NT2/D1 (cell line): ENCODE measurements around the gene NFIL3.
"Not testable (repeated sequence)": the region's sequence is repeated elsewhere in the genome, so short reads cannot be mapped to it uniquely, and the experiment has no call there.

Experiments used
- DNase-seq: peaks from one replicate; pipeline ENCODE4 v3.0.0-alpha.2; 2011; ENCODE audit warnings: low read depth, low spot score
- H3K27me3 ChIP-seq: 2 replicates; pipeline ENCODE4 v1.6.0; 2011; ENCODE audit warnings: mild to moderate bottlenecking; ENCODE audit not compliant: insufficient read length, insufficient read depth
- H3K36me3 ChIP-seq: 2 replicates; pipeline ENCODE4 v1.6.1; 2011; ENCODE audit warnings: mild to moderate bottlenecking, low read length, mixed read lengths; ENCODE audit not compliant: insufficient read depth, insufficient read length
- H3K4me1 ChIP-seq: 2 replicates; pipeline ENCODE4 v1.5.1; 2011; ENCODE audit not compliant: insufficient read depth, insufficient read length
- H3K4me3 ChIP-seq: 2 replicates; pipeline ENCODE4 v1.5.1; 2011; ENCODE audit warnings: low read depth; ENCODE audit not compliant: insufficient read length
- H3K9ac ChIP-seq: 2 replicates; pipeline ENCODE4 v1.6.0; 2011; ENCODE audit warnings: low read depth; ENCODE audit not compliant: insufficient read length
- H3K9me3 ChIP-seq: 2 replicates; pipeline ENCODE4 v1.5.1; 2011; ENCODE audit warnings: mild to moderate bottlenecking, low read length; ENCODE audit not compliant: insufficient read depth
- SUZ12 ChIP-seq: IDR thresholded peaks from 2 replicates; pipeline ENCODE4 v1.6.1; 2011; ENCODE audit not compliant: insufficient read length, insufficient read depth; ENCODE audit errors: extremely low read depth
- YY1 ChIP-seq: IDR thresholded peaks from 2 replicates; pipeline ENCODE4 v1.6.1; 2011; ENCODE audit not compliant: insufficient read length, insufficient read depth
- ZNF274 ChIP-seq: IDR thresholded peaks from 2 replicates; pipeline ENCODE4 v1.6.1; 2011; ENCODE audit warnings: mild to moderate bottlenecking, low read depth, low read length

NFIL3 gene

DNA sequence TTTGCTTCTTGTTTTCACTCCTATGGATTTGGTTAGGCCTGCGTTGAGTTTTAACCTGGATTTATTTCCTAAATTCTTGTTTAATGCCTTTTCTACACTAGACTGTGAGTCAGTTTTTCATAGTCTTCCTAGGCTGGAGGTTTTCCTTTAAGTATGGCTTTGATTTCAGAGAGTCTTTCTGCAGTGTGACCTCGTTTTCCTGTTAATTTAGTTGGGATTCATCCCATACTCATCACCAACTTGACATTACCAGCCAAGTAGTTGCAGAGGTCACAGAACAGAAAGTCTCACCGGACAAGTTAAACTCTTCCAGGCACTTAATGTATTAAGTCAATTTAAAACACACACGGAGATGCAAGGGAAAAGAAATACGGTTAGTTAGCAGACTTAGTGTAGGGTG lies 32.2 kb downstream of the NFIL3 start:
- no peak overlapping the region for H3K9ac ChIP-seq
- no peaks in the 10 kb centered on the region for H3K27me3 ChIP-seq
- no peak for DNase-seq
- no peak overlapping the region for H3K4me3 ChIP-seq
- TF ChIP-seq YY1: no peak
- no peak for TF ChIP-seq ZNF274
- TF ChIP-seq SUZ12: no peak
- no peaks in the 10 kb centered on the region for H3K9me3 ChIP-seq
- H3K36me3 ChIP-seq: no peaks in the 10 kb centered on the region
- H3K4me1 ChIP-seq: no peaks in the 10 kb centered on the region

DNA sequence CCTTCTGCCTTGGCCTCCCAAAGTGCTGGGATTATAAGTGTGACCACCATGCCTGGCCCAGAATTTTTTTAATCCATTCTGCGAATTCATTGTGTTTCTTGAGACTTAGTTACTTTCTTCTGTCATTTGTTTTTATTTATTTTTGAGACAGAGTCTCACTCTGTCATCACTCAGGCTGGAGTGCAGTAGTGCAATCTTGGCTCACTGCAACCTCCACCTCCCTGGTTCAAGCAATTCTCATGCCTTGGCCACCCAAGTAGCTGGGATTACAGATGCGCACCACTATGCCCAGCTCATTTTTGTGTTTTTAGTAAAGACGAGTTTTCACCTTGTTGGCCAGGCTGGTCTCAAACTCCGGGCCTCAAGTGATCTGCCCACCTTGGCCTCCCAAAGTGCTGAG lies 33.9 kb downstream of the NFIL3 start:
- not testable (repeated sequence) for H3K4me3 ChIP-seq, DNase-seq, H3K27me3 ChIP-seq, H3K9me3 ChIP-seq, H3K9ac ChIP-seq, H3K36me3 ChIP-seq, H3K4me1 ChIP-seq

DNA sequence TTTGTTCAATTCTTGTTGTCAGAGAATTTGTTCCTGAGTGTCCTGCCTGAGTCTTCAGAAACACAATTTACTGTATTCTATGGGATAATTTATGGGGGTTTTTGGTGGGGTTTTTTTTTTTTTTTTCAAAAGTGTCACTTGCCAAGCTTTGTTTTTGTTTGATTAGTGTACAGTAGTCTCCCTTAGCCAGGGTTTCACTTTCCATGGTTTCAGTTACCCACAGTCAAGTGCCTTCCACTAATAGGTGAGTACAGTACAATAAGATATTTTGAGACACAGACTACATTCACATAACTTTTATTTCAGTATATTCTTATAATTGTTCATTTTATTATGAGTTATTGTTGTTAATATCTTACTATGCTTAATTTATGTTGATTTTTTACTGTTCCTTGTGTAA lies 36.9 kb downstream of the NFIL3 start:
- H3K9ac ChIP-seq: no peak overlapping the region
- no peaks in the 10 kb centered on the region for H3K36me3 ChIP-seq
- DNase-seq: no peak
- H3K27me3 ChIP-seq: no peaks in the 10 kb centered on the region
- TF ChIP-seq SUZ12: no peak
- no peak for TF ChIP-seq ZNF274
- TF ChIP-seq YY1: no peak
- peaks cover 15% of the 10 kb centered on the region; the same call in 1 of the 2 replicates for H3K9me3 ChIP-seq
- H3K4me1 ChIP-seq: no peaks in the 10 kb centered on the region
- no peak overlapping the region for H3K4me3 ChIP-seq

DNA sequence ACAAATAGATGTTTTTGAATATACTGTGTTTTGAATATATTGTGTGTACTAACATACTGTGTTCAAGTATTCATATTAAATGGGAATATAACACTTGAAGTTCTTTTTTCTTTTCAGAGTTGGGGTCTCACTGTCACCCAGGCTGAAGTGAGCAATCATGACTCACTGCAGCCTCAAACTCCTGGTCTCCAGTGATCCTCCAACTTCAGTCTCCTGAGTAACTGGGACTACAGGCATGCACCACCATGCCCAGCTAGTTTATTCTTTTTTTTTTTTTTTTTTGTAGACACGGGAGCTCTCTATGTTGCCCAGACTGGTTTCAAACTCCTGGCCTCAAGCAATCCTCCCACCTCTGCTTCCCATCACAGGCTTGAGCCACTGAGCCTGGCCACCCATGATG lies 38.7 kb downstream of the NFIL3 start:
- Histone ChIP-seq H3K4me1 (no peaks in the 10 kb centered on the region), H3K4me3 (no peak overlapping the region), H3K36me3 (no peaks in the 10 kb centered on the region), H3K9ac (no peak overlapping the region), H3K9me3 (peaks cover 15% of the 10 kb centered on the region; the same call in 1 of the 2 replicates), H3K27me3 (no peaks in the 10 kb centered on the region)
- no peak for DNase-seq
- TF ChIP-seq ZNF274 (no peak), SUZ12 (no peak), YY1 (no peak)

DNA sequence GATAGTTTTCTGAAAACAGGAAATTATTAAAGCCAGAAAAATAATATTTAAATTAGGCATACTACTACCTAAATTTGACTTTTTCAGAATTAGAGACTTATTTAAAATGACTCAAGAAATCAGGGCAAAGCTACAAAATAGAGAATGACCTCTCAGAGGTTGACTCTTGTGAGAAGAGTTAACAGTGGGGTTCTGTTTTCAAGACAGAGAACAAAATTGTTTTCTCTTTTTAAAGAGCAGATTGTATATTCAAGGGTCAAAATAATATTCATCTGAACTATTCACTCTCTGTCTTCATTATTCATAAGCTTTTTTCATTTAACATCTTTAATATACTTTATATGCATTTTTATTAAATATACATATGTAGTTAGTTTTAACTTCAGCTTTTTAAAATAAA lies 40.1 kb downstream of the NFIL3 start:
- Histone ChIP-seq H3K27me3 (no peaks in the 10 kb centered on the region), H3K36me3 (no peaks in the 10 kb centered on the region), H3K9me3 (peaks cover 15% of the 10 kb centered on the region; the same call in 1 of the 2 replicates), H3K9ac (no peak overlapping the region), H3K4me1 (no peaks in the 10 kb centered on the region), H3K4me3 (no peak overlapping the region)
- TF ChIP-seq YY1 (no peak), SUZ12 (no peak), ZNF274 (no peak)
- DNase-seq: no peak

DNA sequence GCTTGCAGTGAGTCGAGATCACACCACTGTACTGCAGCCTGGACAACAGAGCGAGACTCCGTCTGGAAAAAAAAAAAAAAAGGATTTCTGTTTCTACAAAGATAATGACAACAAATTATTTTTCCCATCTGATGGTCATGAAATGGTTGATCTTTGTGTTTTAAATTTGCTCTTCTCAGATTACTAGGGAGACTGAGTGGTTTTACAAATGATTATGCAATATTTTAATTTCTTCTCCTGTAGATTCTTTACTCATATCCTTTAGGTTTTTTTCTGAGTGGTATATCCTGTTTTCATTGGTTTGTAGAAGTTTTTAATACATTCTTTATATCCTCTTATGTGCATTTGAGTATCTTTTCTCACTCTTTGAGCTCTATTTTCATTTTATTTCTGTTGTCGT lies 41.3 kb downstream of the NFIL3 start:
- H3K9me3 ChIP-seq: peaks cover 20% of the 10 kb centered on the region; the same call in 1 of the 2 replicates
- no peak overlapping the region for H3K4me3 ChIP-seq
- no peaks in the 10 kb centered on the region for H3K4me1 ChIP-seq
- TF ChIP-seq YY1 (no peak), ZNF274 (no peak), SUZ12 (no peak)
- DNase-seq: no peak
- H3K36me3 ChIP-seq: no peaks in the 10 kb centered on the region
- H3K9ac ChIP-seq: no peak overlapping the region
- no peaks in the 10 kb centered on the region for H3K27me3 ChIP-seq

DNA sequence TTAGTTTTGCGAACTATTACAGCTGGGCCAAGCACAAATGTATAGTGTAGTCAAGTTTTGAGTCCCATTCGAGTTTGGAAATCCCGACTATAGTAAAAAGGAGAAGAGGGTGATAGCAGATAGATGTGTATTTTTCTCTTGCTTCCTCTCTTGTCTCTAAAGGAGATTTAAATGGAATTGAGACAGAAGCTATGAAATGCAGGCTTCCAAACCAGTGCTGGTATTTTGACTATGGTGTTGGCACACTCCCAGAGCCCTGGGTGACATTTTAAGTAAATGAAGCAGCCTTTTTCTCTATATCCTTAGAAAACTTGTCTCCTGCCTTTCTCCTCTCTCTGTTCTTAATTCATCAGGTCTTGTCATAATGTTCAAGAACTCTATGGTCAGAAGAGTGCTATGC lies 44.2 kb downstream of the NFIL3 start:
- no peak overlapping the region for H3K9ac ChIP-seq
- H3K9me3 ChIP-seq: 0 out of 2 replicates have a peak, but pooled peaks cover 9% of the 10 kb centered on the region
- no peak for DNase-seq
- H3K27me3 ChIP-seq: no peaks in the 10 kb centered on the region
- H3K4me1 ChIP-seq: no peaks in the 10 kb centered on the region
- H3K4me3 ChIP-seq: no peak overlapping the region
- TF ChIP-seq ZNF274 (no peak), SUZ12 (no peak), YY1 (no peak)
- no peaks in the 10 kb centered on the region for H3K36me3 ChIP-seq

DNA sequence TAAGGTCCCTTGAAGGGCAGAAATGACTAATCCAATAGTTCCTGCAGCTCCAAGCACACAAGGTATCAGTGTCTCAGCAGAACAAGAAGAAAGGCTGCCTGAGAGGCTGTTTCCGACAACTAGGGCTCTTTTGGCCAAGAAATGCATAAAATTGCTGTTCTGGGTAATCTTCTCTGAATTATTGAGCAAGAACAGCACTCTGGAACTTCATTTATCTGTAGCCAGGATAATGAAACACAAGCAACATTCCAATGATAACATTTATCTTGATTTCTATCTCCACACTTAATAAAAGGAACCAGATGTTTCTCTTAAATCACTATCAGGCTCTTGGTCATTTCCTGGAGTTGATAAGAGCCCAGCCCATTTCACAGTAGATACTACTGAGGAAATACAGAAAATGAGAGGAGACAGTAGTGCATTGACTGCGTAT lies 44.9 kb downstream of the NFIL3 start:
- Histone ChIP-seq H3K27me3 (no peaks in the 10 kb centered on the region), H3K9ac (no peak overlapping the region), H3K4me1 (no peaks in the 10 kb centered on the region), H3K36me3 (no peaks in the 10 kb centered on the region), H3K4me3 (no peak overlapping the region), H3K9me3 (0 out of 2 replicates have a peak, but pooled peaks cover 5% of the 10 kb centered on the region)
- no peak for TF ChIP-seq YY1
- no peak for DNase-seq

DNA sequence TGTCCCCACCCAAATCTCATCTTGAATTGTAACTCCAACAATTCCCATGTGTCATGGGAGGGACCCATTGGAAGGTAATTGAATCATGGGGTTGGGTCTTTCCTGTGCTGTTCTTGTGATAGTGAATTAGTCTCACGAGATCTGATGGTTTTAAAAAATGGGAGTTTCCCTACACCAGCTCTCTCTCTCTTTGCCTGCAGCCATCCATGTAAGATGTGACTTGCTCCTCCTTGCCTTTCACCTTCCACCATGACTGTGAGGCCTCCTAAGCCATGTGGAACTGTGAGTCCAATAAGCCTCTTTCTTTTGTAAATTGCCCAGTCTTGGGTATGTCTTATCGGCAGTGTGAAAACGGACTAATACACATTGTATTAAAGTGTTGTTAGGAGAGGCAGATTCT lies 45.6 kb downstream of the NFIL3 start:
- not testable (repeated sequence) for H3K4me1 ChIP-seq, H3K9me3 ChIP-seq, H3K36me3 ChIP-seq, H3K4me3 ChIP-seq, DNase-seq, H3K9ac ChIP-seq, H3K27me3 ChIP-seq
